Natural killer cell (primary cell): ENCODE data around the gene SPOCK2. TPM values are rescaled to one million over a fixed set of nuclear protein-coding genes. Genes with fewer than 3 reads are reported as not detected.
"Not testable (repeated sequence)": the region's sequence is repeated elsewhere in the genome, so short reads cannot be mapped to it uniquely, and the experiment has no call there.

ENCODE experiments used
- ATAC-seq, 3 donors: fragments of 150-1000 bp in 2 of 3; fragments of 200-7000 bp in 1 of 3; cut with Tn5 transposase; 1 replicate in 1 of 3; 2 replicates in 2 of 3; pipeline ENCODE4 v1.10.0; 2021; ENCODE audit warnings: mild to moderate bottlenecking in 2 of 3, moderate library complexity in 2 of 3
- DNase-seq, 2 donors: peaks; one replicate each; pipeline versions ENCODE4 v3.0.0 to v3.0.0-alpha.2; 2013 to 2021; ENCODE audit warnings: mixed read lengths in 1 of 2
- H3K27ac ChIP-seq: one replicate; pipeline ENCODE4 v1.5.1; 2013; ENCODE audit warnings: mild to moderate bottlenecking, low read length
- H3K27me3 ChIP-seq: one replicate; pipeline ENCODE4 v1.6.1; 2013; ENCODE audit warnings: low read length; ENCODE audit not compliant: control insufficient read depth, insufficient read depth
- H3K36me3 ChIP-seq: one replicate; pipeline ENCODE4 v1.6.1; 2013; ENCODE audit warnings: low read length; ENCODE audit not compliant: control insufficient read depth, insufficient read depth
- H3K4me1 ChIP-seq: one replicate; pipeline ENCODE4 v1.6.1; 2013; ENCODE audit warnings: low read length; ENCODE audit not compliant: control insufficient read depth, insufficient read depth
- H3K4me3 ChIP-seq: one replicate; pipeline ENCODE4 v1.5.1; 2013; ENCODE audit warnings: low read length
- H3K9me3 ChIP-seq: one replicate; pipeline ENCODE4 v1.6.1; 2013; ENCODE audit warnings: low read length; ENCODE audit not compliant: control insufficient read depth, insufficient read depth
- H3K27ac Mint-ChIP-seq, 2 donors: one replicate each; pipeline ENCODE4 v1.8.0; 2022; ENCODE audit warnings: mild to moderate bottlenecking in 2 of 2, mixed read lengths in 2 of 2, moderate library complexity in 1 of 2
- H3K27me3 Mint-ChIP-seq, 2 donors: one replicate each; pipeline ENCODE4 v1.8.0; 2022; ENCODE audit warnings: low read depth in 2 of 2, mixed read lengths in 2 of 2
- H3K36me3 Mint-ChIP-seq: one replicate; pipeline ENCODE4 v1.8.0; 2022; ENCODE audit warnings: mixed read lengths
- H3K4me1 Mint-ChIP-seq, 2 donors: one replicate each; pipeline ENCODE4 v1.8.0; 2022; ENCODE audit warnings: mixed read lengths in 2 of 2
- H3K4me3 Mint-ChIP-seq: one replicate; pipeline ENCODE4 v1.8.0; 2022; ENCODE audit warnings: mild to moderate bottlenecking, moderate library complexity, mixed read lengths
- H3K9me3 Mint-ChIP-seq, 2 donors: one replicate each; pipeline ENCODE4 v1.8.0; 2022; ENCODE audit warnings: mixed read lengths in 2 of 2
- CTCF ChIP-seq: fragments of 200-600 bp; IDR thresholded peaks from one replicate; pipeline ENCODE4 v1.8.0; 2022; ENCODE audit warnings: antibody characterized with exemption
- WGBS: methylation state at CpG from one replicate; pipeline ENCODE4 v1.1.7; 2013; ENCODE audit warnings: missing lambda C conversion rate; ENCODE audit not compliant: insufficient coverage; 5-methylcytosine and 5-hydroxymethylcytosine counted together
- intact Hi-C: fragments of 100-400 bp; cut with micrococcal nuclease; formaldehyde crosslinking; loops from one replicate; pipeline ENCODE4 v1.14.2; 2022
- total RNA-seq, 4 donors: library from RNA; stranded (reverse); fragments of 120-200 nt in 1 of 4; gene quantifications; one replicate each; pipeline versions ENCODE4 v1.2.3 to v1.2.4, GENCODE V29; 2013 to 2022

SPOCK2 gene
- total RNA-seq, 3 donors from 2014 or later (not counting 1 experiment from before 2014, with no cell fraction given): 258 to 329 (median 293) TPM

DNA sequence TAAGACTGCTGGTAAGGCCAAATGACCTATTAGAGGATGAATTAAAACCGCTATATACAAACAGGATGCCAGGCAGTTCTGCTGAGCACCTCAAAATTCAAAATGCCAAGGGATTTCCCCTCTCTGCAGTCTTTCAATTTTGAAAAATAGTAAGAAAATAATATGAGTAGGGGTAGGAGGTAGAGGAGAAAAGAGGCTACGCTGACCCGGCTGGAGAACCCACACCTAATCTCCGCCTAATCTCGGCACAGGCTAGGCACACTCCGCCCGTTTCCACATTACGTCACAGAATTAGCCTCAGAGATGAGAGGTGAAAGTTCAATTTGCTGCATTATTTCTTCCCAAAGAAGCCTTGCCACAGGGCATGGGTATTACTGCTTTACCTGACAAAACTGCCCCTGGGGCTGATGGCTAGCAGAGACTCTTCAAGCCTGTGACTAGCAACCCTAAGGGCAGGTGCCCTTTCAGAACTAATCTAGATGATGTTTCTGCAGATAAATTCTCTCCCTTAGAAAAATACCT lies 21.3 kb upstream of the SPOCK2 start:
- Mint-ChIP-seq H3K36me3 (peaks cover 8% of the 10 kb centered on the region), H3K4me3 (no peak overlapping the region), H3K4me1 (peaks cover 13 to 28% of the 10 kb centered on the region in 2 donors), H3K27me3 (no peaks in the 10 kb centered on the region), H3K27ac (no peak overlapping the region), H3K9me3 (no peaks in the 10 kb centered on the region)
- no peaks in the 10 kb centered on the region for H3K9me3 ChIP-seq
- no peak overlapping the region for H3K4me3 ChIP-seq
- intact Hi-C loops: no loop called here
- no peaks in the 10 kb centered on the region for H3K27me3 ChIP-seq
- H3K27ac ChIP-seq: no peak overlapping the region
- peak in 1 of 2 donors; percentile 59 for DNase-seq
- peaks cover 2% of the 10 kb centered on the region for H3K36me3 ChIP-seq
- 84% methylated on average over 8 of the region's 8 CpGs for WGBS
- no peak for ATAC-seq
- TF ChIP-seq CTCF: no peak
- H3K4me1 ChIP-seq: peaks cover 12% of the 10 kb centered on the region

DNA sequence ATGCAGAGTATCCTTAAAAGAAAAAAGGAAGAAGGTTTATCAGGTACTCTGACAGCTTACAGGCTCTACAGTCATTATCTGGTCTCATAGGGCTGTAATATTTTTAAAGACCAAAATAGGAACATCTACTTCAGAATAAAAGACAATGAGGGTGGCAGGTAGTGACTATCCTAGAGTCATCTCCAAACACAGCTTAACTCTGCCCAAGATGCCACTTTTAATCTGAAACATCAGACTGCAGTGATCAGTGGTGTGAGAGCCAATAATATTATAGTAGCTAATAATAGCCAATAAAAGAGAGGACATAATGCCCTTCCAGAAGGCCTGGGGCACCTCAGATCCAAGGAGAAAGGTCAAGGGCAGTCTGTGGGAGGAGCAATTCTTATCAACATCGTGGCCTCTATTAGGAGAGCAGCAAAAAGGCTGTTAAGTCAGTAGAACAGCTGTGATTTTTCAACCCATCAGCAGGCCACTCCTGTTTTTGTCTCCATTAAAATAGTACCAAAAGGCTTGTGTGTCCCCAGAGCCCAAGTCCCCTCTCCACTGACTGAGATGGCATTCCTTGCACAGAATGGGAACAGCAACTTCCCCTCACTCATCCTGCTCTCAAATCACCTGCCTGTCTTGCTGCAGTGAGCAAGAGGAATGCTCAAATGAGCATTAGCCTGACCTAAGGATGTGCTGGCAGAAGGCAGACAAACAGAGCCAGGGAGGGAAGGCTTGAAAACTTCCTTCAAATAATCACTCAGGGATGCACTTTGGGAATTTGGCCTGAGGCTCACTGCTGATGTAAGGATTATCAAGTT lies 20.7 kb upstream of the SPOCK2 start:
- peak overlapping the region; percentile 42 to 73 for H3K27ac Mint-ChIP-seq
- peaks cover 8% of the 10 kb centered on the region for H3K36me3 Mint-ChIP-seq
- H3K4me3 Mint-ChIP-seq: no peak overlapping the region
- H3K9me3 ChIP-seq: no peaks in the 10 kb centered on the region
- intact Hi-C loops: no loop called here
- H3K9me3 Mint-ChIP-seq: no peaks in the 10 kb centered on the region
- no peaks in the 10 kb centered on the region for H3K27me3 Mint-ChIP-seq
- H3K4me1 Mint-ChIP-seq: peaks cover 13 to 28% of the 10 kb centered on the region in 2 donors
- peaks cover 2% of the 10 kb centered on the region for H3K36me3 ChIP-seq
- no peak overlapping the region for H3K27ac ChIP-seq
- no peak overlapping the region for H3K4me3 ChIP-seq
- 68% methylated on average over 1 of the region's 1 CpG for WGBS
- no peak for TF ChIP-seq CTCF
- ATAC-seq: no peak
- H3K27me3 ChIP-seq: no peaks in the 10 kb centered on the region
- H3K4me1 ChIP-seq: peaks cover 12% of the 10 kb centered on the region
- DNase-seq: no peak

DNA sequence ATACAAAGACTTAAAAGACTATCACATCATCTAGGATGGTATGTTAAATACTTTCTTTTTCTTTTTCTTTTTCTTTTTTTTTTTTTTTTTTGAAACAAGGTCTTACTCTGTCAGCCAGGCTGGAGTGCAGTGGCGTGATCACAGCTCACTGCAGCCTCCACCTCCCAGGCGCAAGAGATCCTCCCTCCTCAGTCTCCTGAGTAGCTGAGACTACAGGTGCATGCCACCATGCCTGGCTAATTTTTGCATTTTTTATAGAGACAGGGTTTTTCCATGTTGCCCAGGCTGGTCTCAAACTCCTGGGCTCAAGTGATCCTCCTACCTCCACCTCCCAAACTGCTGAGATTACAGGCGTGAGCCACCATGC lies 19.6 kb upstream of the SPOCK2 start:
- H3K27ac ChIP-seq, H3K4me3 ChIP-seq, H3K9me3 Mint-ChIP-seq, H3K36me3 ChIP-seq, H3K27me3 ChIP-seq, H3K36me3 Mint-ChIP-seq, H3K9me3 ChIP-seq, DNase-seq, ATAC-seq, intact Hi-C loops, H3K27me3 Mint-ChIP-seq: not testable (repeated sequence)
- H3K27ac Mint-ChIP-seq: peak overlapping the region; percentile 42 to 73
- peak overlapping the region; percentile 31 for H3K4me3 Mint-ChIP-seq
- WGBS: 88% methylated on average over 2 of the region's 3 CpGs
- H3K4me1 Mint-ChIP-seq: peaks cover 13 to 21% of the 10 kb centered on the region in 2 donors
- peaks cover 12% of the 10 kb centered on the region for H3K4me1 ChIP-seq

DNA sequence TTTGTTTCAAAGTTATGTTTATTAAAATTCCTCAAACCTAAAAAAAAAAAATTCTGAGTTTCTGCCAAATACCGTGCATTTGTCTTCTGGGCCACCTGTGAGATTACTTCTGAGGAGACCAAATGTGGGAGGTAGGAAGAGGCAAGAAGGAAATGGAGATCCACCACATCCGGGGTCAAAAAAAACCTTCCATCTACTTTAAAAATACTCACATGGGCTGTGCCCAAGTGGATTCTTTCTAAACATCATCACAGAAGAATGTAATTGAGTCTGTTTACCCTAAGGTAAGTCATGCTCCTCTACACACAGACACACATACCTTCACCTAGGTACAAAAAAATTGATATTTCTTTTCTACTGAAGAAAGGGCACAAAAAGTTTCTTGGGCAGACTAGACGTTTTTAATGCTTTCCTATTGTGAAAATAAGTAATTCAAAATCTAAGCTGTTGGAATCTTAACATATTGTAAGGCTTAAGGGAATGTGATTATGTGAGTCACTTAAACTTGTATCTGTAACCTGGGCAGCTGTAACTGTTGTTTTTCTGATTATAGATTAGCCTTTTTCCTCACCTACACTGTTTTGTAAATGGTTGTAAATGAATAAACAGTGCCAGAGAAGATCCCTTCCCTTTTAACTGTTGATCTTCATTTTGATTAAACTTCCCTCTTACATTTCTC lies 19.1 kb upstream of the SPOCK2 start:
- Histone ChIP-seq H3K4me1 (peaks cover 12% of the 10 kb centered on the region), H3K27me3 (no peaks in the 10 kb centered on the region), H3K36me3 (peaks cover 2% of the 10 kb centered on the region), H3K27ac (no peak overlapping the region), H3K4me3 (no peak overlapping the region), H3K9me3 (no peaks in the 10 kb centered on the region)
- Mint-ChIP-seq H3K4me1 (peaks cover 13 to 21% of the 10 kb centered on the region in 2 donors), H3K27ac (peak overlapping the region; percentile 42 to 73), H3K27me3 (no peaks in the 10 kb centered on the region), H3K9me3 (no peaks in the 10 kb centered on the region), H3K36me3 (no peaks in the 10 kb centered on the region), H3K4me3 (peak overlapping the region; percentile 52)
- 0% methylated on average over 1 of the region's 3 CpGs for WGBS
- ATAC-seq: peak in 1 of 3 donors; percentile 57
- no peak for TF ChIP-seq CTCF
- peak in 1 of 2 donors; percentile 79 for DNase-seq
- intact Hi-C loops: no loop called here
